Chondrocyte (in vitro differentiated cells): ENCODE data around the gene PLA2G4B. TPM values are rescaled to one million over a fixed set of nuclear protein-coding genes. Genes with fewer than 3 reads are reported as not detected.

Experiments
- DNase-seq: peaks from one replicate; pipeline ENCODE4 v3.0.0; 2021; ENCODE audit warnings: mixed read lengths, low spot score
- H3K27ac Mint-ChIP-seq: one replicate; pipeline ENCODE4 v1.8.0; 2021; ENCODE audit warnings: mild to moderate bottlenecking, moderate library complexity, mixed read lengths; ENCODE audit not compliant: unreplicated experiment
- H3K27me3 Mint-ChIP-seq: 2 replicates; pipeline ENCODE4 v1.8.0; 2021; ENCODE audit warnings: low read depth, mixed read lengths
- H3K36me3 Mint-ChIP-seq: 2 replicates; pipeline ENCODE4 v1.8.0; 2021; ENCODE audit warnings: low read depth, mixed read lengths
- H3K4me1 Mint-ChIP-seq: 2 replicates; pipeline ENCODE4 v1.8.0; 2021; ENCODE audit warnings: low read depth, mild to moderate bottlenecking, mixed read lengths
- H3K4me3 Mint-ChIP-seq: one replicate; pipeline ENCODE4 v1.8.0; 2021; ENCODE audit warnings: mild to moderate bottlenecking, moderate library complexity, mixed read lengths; ENCODE audit not compliant: unreplicated experiment
- H3K9me3 Mint-ChIP-seq: 2 replicates; pipeline ENCODE4 v1.8.0; 2021; ENCODE audit warnings: low read depth, mixed read lengths
- total RNA-seq: library from RNA; stranded (reverse); gene quantifications from 3 replicates; pipeline ENCODE4 v1.2.1, GENCODE V29; 2021
- TF ChIP-seq, protein P1 (sequence below): fragments of 200-600 bp; sonication (generic); IDR thresholded peaks from 2 replicates; pipeline ENCODE4 v1.5.0; 2021; ENCODE audit warnings: antibody characterized with exemption, mild to moderate bottlenecking, moderate library complexity

The PLA2G4B gene
- total RNA-seq, 1 donor from 2014 or later: 3.4 TPM

GRCh38 chr15:41873711-41874110, 35.1 kb downstream of the PLA2G4B start:
- Mint-ChIP-seq H3K9me3 (no peaks in the 10 kb centered on the region), H3K4me1 (no peaks in the 10 kb centered on the region), H3K27ac (no peak overlapping the region), H3K27me3 (no peaks in the 10 kb centered on the region), H3K4me3 (no peak overlapping the region), H3K36me3 (peaks cover 6% of the 10 kb centered on the region)
- DNase-seq: no peak
- TF ChIP-seq, protein P1, sequence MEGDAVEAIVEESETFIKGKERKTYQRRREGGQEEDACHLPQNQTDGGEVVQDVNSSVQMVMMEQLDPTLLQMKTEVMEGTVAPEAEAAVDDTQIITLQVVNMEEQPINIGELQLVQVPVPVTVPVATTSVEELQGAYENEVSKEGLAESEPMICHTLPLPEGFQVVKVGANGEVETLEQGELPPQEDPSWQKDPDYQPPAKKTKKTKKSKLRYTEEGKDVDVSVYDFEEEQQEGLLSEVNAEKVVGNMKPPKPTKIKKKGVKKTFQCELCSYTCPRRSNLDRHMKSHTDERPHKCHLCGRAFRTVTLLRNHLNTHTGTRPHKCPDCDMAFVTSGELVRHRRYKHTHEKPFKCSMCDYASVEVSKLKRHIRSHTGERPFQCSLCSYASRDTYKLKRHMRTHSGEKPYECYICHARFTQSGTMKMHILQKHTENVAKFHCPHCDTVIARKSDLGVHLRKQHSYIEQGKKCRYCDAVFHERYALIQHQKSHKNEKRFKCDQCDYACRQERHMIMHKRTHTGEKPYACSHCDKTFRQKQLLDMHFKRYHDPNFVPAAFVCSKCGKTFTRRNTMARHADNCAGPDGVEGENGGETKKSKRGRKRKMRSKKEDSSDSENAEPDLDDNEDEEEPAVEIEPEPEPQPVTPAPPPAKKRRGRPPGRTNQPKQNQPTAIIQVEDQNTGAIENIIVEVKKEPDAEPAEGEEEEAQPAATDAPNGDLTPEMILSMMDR: no peak

- Mint-ChIP-seq H3K9me3 (no peaks in the 10 kb centered on the region), H3K27ac (no peak overlapping the region), H3K4me3 (no peak overlapping the region), H3K36me3 (peaks cover 10% of the 10 kb centered on the region), H3K4me1 (no peaks in the 10 kb centered on the region), H3K27me3 (no peaks in the 10 kb centered on the region)
- no peak for DNase-seq
- TF ChIP-seq, protein P1: no peak
These were observed 36.1 kb downstream of the PLA2G4B start for GRCh38 chr15:41874736-41875135.

GRCh38 chr15:41876007-41876406, 37.4 kb downstream of the PLA2G4B start:
- Mint-ChIP-seq H3K4me1 (no peaks in the 10 kb centered on the region), H3K27ac (no peak overlapping the region), H3K9me3 (no peaks in the 10 kb centered on the region), H3K4me3 (no peak overlapping the region), H3K27me3 (no peaks in the 10 kb centered on the region), H3K36me3 (peaks cover 8% of the 10 kb centered on the region)
- TF ChIP-seq, protein P1: no peak
- no peak for DNase-seq

DNA sequence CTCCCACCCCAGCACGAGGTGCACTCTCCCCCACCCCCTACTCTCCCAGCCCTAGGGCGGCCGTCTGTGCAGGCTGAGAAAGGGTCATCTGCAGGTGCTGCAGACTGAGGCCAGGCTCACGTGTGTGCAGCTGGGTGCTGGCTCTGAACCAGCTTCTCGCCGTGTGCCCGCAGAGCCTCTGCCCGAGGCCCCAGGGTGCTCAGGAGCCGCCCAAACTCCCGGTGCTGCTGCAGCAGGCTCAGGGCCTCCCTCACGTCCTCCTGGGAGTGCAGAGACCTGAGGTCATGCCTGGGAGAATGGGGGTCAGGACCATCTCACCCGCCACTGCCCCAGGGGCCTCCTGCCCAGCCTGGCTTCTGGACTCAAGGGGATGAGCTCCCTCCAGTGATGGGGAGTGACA, 38.0 kb downstream of the PLA2G4B start:
- H3K4me1 Mint-ChIP-seq: no peaks in the 10 kb centered on the region
- peaks cover 8% of the 10 kb centered on the region for H3K36me3 Mint-ChIP-seq
- no peaks in the 10 kb centered on the region for H3K27me3 Mint-ChIP-seq
- no peak overlapping the region for H3K27ac Mint-ChIP-seq
- H3K4me3 Mint-ChIP-seq: no peak overlapping the region
- H3K9me3 Mint-ChIP-seq: no peaks in the 10 kb centered on the region
- TF ChIP-seq, protein P1: no peak
- no peak for DNase-seq

DNA sequence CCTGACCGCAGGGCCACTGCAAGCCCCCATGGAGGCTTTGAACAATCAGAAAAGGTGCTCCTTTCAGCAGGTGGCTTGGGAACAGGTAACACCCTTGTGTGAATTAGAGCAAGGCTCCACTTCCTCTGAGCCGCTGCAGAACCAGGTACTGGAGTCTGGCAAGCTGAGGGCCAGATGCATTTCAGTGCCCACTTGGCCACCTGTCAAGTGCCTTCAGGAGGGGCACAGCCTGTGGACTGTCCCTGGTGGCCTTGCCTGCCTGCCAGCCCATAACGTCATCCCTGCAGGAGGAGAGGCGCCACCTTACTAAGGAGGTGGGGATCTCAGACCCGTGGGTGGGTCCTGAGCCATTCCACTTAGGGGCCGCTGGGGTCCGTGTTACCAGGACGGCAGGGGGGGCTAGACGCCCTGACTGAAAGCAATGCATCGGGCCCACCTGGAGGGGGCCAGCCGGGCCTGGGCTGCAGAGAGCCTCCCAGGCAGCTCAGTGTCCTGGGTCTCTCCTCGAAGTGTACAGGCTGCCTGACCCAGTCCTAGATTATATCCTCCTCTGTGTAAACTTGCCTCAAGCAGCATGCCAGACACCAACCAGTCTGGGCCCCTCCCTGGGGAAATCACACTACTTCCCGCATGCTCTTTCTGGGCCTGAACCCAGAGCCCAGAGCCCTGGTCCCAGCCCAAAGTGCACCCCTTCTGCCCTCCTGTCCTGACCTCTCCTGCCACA, 39.1 kb downstream of the PLA2G4B start:
- no peaks in the 10 kb centered on the region for H3K4me1 Mint-ChIP-seq
- no peaks in the 10 kb centered on the region for H3K27me3 Mint-ChIP-seq
- peaks cover 6% of the 10 kb centered on the region for H3K36me3 Mint-ChIP-seq

More for the DNA sequence above, 39.1 kb downstream of the PLA2G4B start:
- no peak for DNase-seq
- TF ChIP-seq, protein P1: no peak
- Mint-ChIP-seq H3K27ac (no peak overlapping the region), H3K9me3 (no peaks in the 10 kb centered on the region), H3K4me3 (no peak overlapping the region)
